ENCODE measurements around the gene GRM5.

GRCh38 chr11:88474655-88475054 is 591.1 kb downstream of the GRM5 start:
- TF ChIP-seq CTCF (IDR thresholded peaks at IDR 0.05) (no peak), POLR2A (IDR thresholded peaks at IDR 0.05) (no peak)
